Peyer's patch (tissue), 4 donors: ENCODE results near the gene TOP3B. TPM values are rescaled to one million over a fixed set of nuclear protein-coding genes. Genes with fewer than 3 reads are reported as not detected.

Experiments used
- DNase-seq, 3 donors: peaks; one replicate each; pipeline ENCODE4 v3.0.0-alpha.2; 2017 to 2019
- H3K27ac ChIP-seq, 4 donors: fragments of 200-600 bp; sonication (generic); one replicate each; pipeline ENCODE4 v1.5.1; 2016 to 2019
- H3K27me3 ChIP-seq, 2 donors: fragments of 200-600 bp; sonication (generic); one replicate each; pipeline ENCODE4 v1.5.1; 2019
- H3K36me3 ChIP-seq, 3 donors: fragments of 200-600 bp; sonication (generic); one replicate each; pipeline ENCODE4 v1.5.1; 2016 to 2019
- H3K4me1 ChIP-seq, 4 donors: fragments of 200-600 bp; sonication (generic); one replicate each; pipeline ENCODE4 v1.5.1; 2016 to 2019
- H3K4me3 ChIP-seq, 4 donors: fragments of 200-600 bp; sonication (generic); 1 replicate in 3 of 4; 2 replicates in 1 of 4; pipeline ENCODE4 v1.5.1; 2016 to 2019; ENCODE audit warnings: mild to moderate bottlenecking in 1 of 4
- H3K9me3 ChIP-seq, 4 donors: fragments of 200-600 bp; sonication (generic); one replicate each; pipeline ENCODE4 v1.5.1; 2016 to 2019; ENCODE audit warnings: mild to moderate bottlenecking in 1 of 4
- CTCF ChIP-seq, 6 experiments: fragments of 450-650 bp in 4 of 6; fragments of 200-600 bp in 2 of 6; sonication (generic) in 1 of 6; IDR thresholded peaks; one replicate each; pipeline ENCODE4 v1.5.1; 2017 to 2019; ENCODE audit warnings: antibody characterized with exemption in 6 of 6, mild to moderate bottlenecking in 3 of 6, moderate library complexity in 1 of 6
- POLR2A ChIP-seq, 2 donors: fragments of 450-650 bp; IDR thresholded peaks; one replicate each; pipeline ENCODE4 v1.5.1; 2017; ENCODE audit warnings: antibody characterized with exemption in 2 of 2, mild to moderate bottlenecking in 2 of 2, moderate library complexity in 2 of 2
- total RNA-seq, 4 donors: library from RNA; depleted of rRNA; stranded (reverse); fragments of >200 nt; gene quantifications; one replicate each; pipeline ENCODE4 v1.1.0, GENCODE V29; 2016

TOP3B gene
- total RNA-seq, 4 donors from 2014 or later: 53.6 to 91.6 (median 80.2) TPM

- no peak for TF ChIP-seq CTCF (IDR thresholded peaks at IDR 0.05)
- TF ChIP-seq POLR2A (IDR thresholded peaks at IDR 0.05): no peak
- H3K9me3 ChIP-seq: no peaks in the 10 kb centered on the region
- no peak overlapping the region for H3K27ac ChIP-seq
- H3K27me3 ChIP-seq: no peaks in the 10 kb centered on the region
- no peak for DNase-seq
- H3K36me3 ChIP-seq: peaks cover 0 to 61% (median 0%) of the 10 kb centered on the region in 3 donors
- no peak overlapping the region for H3K4me3 ChIP-seq
- no peaks in the 10 kb centered on the region for H3K4me1 ChIP-seq
Observed at GRCh38 chr22:21929253-21929652, 53.3 kb downstream of the TOP3B start.

GRCh38 chr22:21928048-21928447 is 54.5 kb downstream of the TOP3B start:
- no peak overlapping the region for H3K4me3 ChIP-seq
- H3K4me1 ChIP-seq: no peaks in the 10 kb centered on the region
- H3K27ac ChIP-seq: no peak overlapping the region
- no peaks in the 10 kb centered on the region for H3K9me3 ChIP-seq
- DNase-seq: no peak
- H3K36me3 ChIP-seq: peaks cover 0 to 54% (median 0%) of the 10 kb centered on the region in 3 donors
- H3K27me3 ChIP-seq: no peaks in the 10 kb centered on the region
- TF ChIP-seq CTCF (IDR thresholded peaks at IDR 0.05) (no peak), POLR2A (IDR thresholded peaks at IDR 0.05) (no peak)

DNA sequence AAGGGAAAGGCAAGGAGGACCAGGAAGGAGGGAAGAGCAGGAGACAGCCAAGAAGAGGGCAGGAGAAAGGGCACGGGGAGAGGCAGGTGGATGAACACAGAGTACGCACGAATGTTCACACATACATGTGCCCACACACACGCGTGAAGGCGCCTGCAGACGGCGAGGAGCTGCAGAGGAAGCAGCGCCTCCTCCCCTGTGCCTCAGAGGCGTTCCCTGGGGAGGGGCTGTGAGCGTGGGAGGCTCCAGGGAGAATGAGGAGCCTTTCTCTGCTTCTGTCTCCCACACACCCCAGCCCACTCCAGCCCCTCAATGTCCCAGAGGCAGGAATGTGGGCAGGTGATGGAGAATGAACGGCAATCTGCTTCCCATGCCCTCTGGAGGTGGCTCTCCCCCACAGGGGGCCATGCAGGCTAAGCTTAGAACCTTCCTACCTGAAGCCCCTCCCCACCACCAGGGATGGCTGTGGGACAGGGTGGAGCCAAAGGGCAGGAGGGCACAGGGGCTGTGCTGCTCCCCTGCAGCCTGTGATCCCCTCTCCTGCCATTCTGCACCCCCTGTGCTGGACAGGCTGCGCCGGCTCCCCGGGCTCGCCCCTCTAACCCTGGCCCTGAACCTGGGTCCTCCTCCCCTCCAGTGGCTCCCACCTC is 55.3 kb downstream of the TOP3B start:
- H3K9me3 ChIP-seq: no peaks in the 10 kb centered on the region
- H3K4me1 ChIP-seq: no peaks in the 10 kb centered on the region
- no peaks in the 10 kb centered on the region for H3K27me3 ChIP-seq
- H3K27ac ChIP-seq: no peak overlapping the region
- H3K4me3 ChIP-seq: no peak overlapping the region
- TF ChIP-seq POLR2A (IDR thresholded peaks at IDR 0.05): no peak
- no peak for TF ChIP-seq CTCF (IDR thresholded peaks at IDR 0.05)
- peaks cover 0 to 54% (median 0%) of the 10 kb centered on the region in 3 donors for H3K36me3 ChIP-seq
- DNase-seq: no peak

DNA sequence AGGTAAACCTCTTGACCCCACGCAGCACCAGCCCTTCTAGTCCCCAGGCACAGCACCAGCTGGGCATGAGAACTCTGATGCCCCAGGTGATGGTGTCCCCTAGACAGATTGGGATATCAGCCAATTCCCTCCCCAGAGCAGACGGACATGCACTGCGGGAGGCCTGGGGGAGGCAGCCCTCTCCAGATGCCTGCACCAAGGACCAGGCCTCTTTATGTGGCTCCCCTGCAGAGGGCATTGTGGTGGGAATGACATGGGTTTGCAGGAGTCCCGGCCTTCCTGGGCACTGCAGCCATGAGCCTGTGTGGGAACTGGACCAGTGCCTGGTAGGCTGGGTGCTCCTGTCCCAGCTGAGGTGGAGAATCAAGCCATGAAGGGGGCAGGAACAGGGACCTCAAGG is 55.9 kb downstream of the TOP3B start:
- H3K4me1 ChIP-seq: no peaks in the 10 kb centered on the region
- no peak overlapping the region for H3K27ac ChIP-seq
- H3K36me3 ChIP-seq: peaks cover 0 to 48% (median 0%) of the 10 kb centered on the region in 3 donors
- TF ChIP-seq CTCF (IDR thresholded peaks at IDR 0.05) (no peak), POLR2A (IDR thresholded peaks at IDR 0.05) (no peak)
- no peak for DNase-seq
- no peaks in the 10 kb centered on the region for H3K9me3 ChIP-seq
- no peak overlapping the region for H3K4me3 ChIP-seq
- no peaks in the 10 kb centered on the region for H3K27me3 ChIP-seq

DNA sequence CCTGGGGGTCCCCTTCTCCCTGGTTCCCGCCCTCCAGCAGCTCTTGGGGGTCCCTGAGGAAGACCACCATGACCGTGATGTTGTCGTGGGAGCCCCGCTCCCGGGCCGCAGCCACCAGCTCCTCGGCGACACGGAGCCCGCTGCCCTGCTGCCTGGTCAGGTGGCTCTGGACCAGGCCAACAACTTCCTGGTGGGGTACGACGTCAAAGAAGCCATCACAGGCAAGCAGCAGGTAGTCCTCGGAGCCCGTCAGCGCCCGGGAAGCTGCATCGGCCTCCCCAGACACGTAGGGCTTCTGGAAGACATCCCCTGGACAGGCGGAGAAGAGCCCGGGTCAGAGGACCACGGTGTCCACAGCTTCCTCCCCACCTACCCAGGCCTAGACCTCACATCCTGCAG is 59.4 kb downstream of the TOP3B start:
- Histone ChIP-seq H3K4me1 (no peaks in the 10 kb centered on the region), H3K36me3 (peaks cover 0 to 23% (median 0%) of the 10 kb centered on the region in 3 donors), H3K4me3 (no peak overlapping the region), H3K9me3 (no peaks in the 10 kb centered on the region), H3K27me3 (no peaks in the 10 kb centered on the region), H3K27ac (no peak overlapping the region)
- no peak for DNase-seq
- TF ChIP-seq POLR2A (IDR thresholded peaks at IDR 0.05) (no peak), CTCF (IDR thresholded peaks at IDR 0.05) (no peak)
